GM10847 (cell line): Measurements from ENCODE around the gene ZNF467.

Experiments used
- POLR2A ChIP-seq: IDR thresholded peaks from 2 replicates; pipeline ENCODE4 v1.6.1; 2011; ENCODE audit not compliant: insufficient read length; ENCODE audit errors: extremely low read depth

The ZNF467 gene

GRCh38 chr7:149724661-149725425 is 48.5 kb downstream of the ZNF467 start:
- no peak for TF ChIP-seq POLR2A

GRCh38 chr7:149723795-149724495 is 49.4 kb downstream of the ZNF467 start:
- TF ChIP-seq POLR2A, result no peak

- TF ChIP-seq POLR2A, result no peak
These were observed 50.2 kb downstream of the ZNF467 start for GRCh38 chr7:149723082-149723767.

GRCh38 chr7:149722356-149722957 is 50.9 kb downstream of the ZNF467 start:
- TF ChIP-seq POLR2A, result no peak

GRCh38 chr7:149721084-149721601 is 52.2 kb downstream of the ZNF467 start:
- TF ChIP-seq POLR2A, result no peak

GRCh38 chr7:149720372-149721083 is 52.9 kb downstream of the ZNF467 start:
- TF ChIP-seq POLR2A, result no peak

GRCh38 chr7:149719912-149720335 is 53.5 kb downstream of the ZNF467 start:
- TF ChIP-seq POLR2A, result no peak

- no peak for TF ChIP-seq POLR2A
These were observed 54.1 kb downstream of the ZNF467 start for GRCh38 chr7:149719050-149719899.

- TF ChIP-seq POLR2A, result no peak
These were observed 54.7 kb downstream of the ZNF467 start for GRCh38 chr7:149718730-149719049.

- no peak for TF ChIP-seq POLR2A
These were observed 55.9 kb downstream of the ZNF467 start for GRCh38 chr7:149717481-149717880.

- TF ChIP-seq POLR2A, result no peak
These were observed 56.5 kb downstream of the ZNF467 start for GRCh38 chr7:149716932-149717307.

- no peak for TF ChIP-seq POLR2A
These were observed 57.1 kb downstream of the ZNF467 start for GRCh38 chr7:149716007-149716931.

- no peak for TF ChIP-seq POLR2A
These were observed 57.9 kb downstream of the ZNF467 start for GRCh38 chr7:149715476-149715875.

GRCh38 chr7:149714910-149715471 is 58.4 kb downstream of the ZNF467 start:
- peak; percentile 39 for TF ChIP-seq POLR2A
